ENCODE measurements around the gene TGM4.

TGM4 gene

DNA sequence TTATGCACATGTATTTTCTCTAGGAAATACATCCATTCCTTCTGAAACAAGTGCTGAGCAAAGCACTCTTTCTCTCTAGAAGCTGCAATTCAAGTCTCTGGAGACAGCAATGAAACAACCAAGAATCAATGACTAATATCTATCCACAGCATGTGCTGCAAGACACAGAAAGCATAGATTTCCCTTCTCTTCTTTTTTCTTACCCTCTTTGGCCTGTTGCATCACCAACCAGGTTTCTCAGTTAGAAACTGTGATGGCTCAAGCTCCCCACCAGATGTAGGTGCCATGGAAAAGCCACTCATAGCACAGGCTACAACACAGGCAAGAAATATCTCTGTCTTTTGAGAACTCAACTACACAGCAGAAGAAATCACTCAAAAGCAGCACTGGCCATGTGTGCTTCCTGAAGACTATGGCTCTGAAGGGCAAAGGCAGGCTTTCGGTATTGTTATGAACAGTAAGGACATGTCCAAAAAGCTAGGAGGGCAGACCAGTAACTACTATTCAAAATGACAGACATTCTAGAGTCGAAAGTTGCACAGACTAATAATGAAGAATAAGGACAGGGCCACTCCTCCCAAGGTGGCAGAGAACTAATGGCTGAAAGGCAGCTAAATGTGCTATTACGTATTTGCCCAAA, 86.1 kb downstream of the TGM4 start:
- H3K4me3 ChIP-seq (ENCODE audit: low read depth in 1 of 2, low read length in 1 of 2), result no peak overlapping the region
- no peak for TF ChIP-seq CTCF (IDR thresholded peaks at IDR 0.05)
- no peaks in the 10 kb centered on the region for H3K27me3 ChIP-seq

GRCh38 chr3:44961888-44962287, 87.5 kb downstream of the TGM4 start:
- H3K4me1 ChIP-seq (ENCODE audit: control insufficient read depth in 1 of 2, insufficient read depth in 1 of 2, low read depth in 1 of 2, low read length in 1 of 2), result peaks cover 77% of the 10 kb centered on the region in 2 experiments

More for the DNA sequence above, 86.1 kb downstream of the TGM4 start:
- peak overlapping the region; percentile 68 for H3K27ac ChIP-seq
- peaks cover 76 to 77% of the 10 kb centered on the region in 2 experiments for H3K4me1 ChIP-seq (ENCODE audit: control insufficient read depth in 1 of 2, insufficient read depth in 1 of 2, low read depth in 1 of 2, low read length in 1 of 2)
- no peaks in the 10 kb centered on the region for H3K9me3 ChIP-seq
- peaks cover 25% of the 10 kb centered on the region for H3K36me3 ChIP-seq

GRCh38 chr3:44962621-44963393, 88.4 kb downstream of the TGM4 start:
- H3K36me3 ChIP-seq, result peaks cover 17% of the 10 kb centered on the region
- no peaks in the 10 kb centered on the region for H3K27me3 ChIP-seq
- H3K4me3 ChIP-seq (ENCODE audit: low read depth in 1 of 2, low read length in 1 of 2), result no peak overlapping the region
- TF ChIP-seq CTCF (IDR thresholded peaks at IDR 0.05), result no peak
- no peaks in the 10 kb centered on the region for H3K9me3 ChIP-seq
- peaks cover 84 to 85% of the 10 kb centered on the region in 2 experiments for H3K4me1 ChIP-seq (ENCODE audit: control insufficient read depth in 1 of 2, insufficient read depth in 1 of 2, low read depth in 1 of 2, low read length in 1 of 2)
- peak overlapping the region; percentile 60 for H3K27ac ChIP-seq

More at GRCh38 chr3:44961888-44962287, 87.5 kb downstream of the TGM4 start:
- Histone ChIP-seq H3K27ac (peak overlapping the region; percentile 60), H3K27me3 (no peaks in the 10 kb centered on the region), H3K36me3 (peaks cover 25% of the 10 kb centered on the region), H3K9me3 (no peaks in the 10 kb centered on the region), H3K4me3 (ENCODE audit: low read depth in 1 of 2, low read length in 1 of 2) (no peak overlapping the region)
- no peak for TF ChIP-seq CTCF (IDR thresholded peaks at IDR 0.05)

- Histone ChIP-seq H3K9me3 (no peaks in the 10 kb centered on the region), H3K36me3 (peaks cover 7% of the 10 kb centered on the region), H3K4me3 (ENCODE audit: low read depth in 1 of 2, low read length in 1 of 2) (no peak overlapping the region), H3K27ac (peak overlapping the region; percentile 85), H3K4me1 (ENCODE audit: control insufficient read depth in 1 of 2, insufficient read depth in 1 of 2, low read depth in 1 of 2, low read length in 1 of 2) (peaks cover 93 to 94% of the 10 kb centered on the region in 2 experiments), H3K27me3 (no peaks in the 10 kb centered on the region)
- TF ChIP-seq CTCF (IDR thresholded peaks at IDR 0.05), result no peak
Measured at GRCh38 chr3:44963571-44964325, 89.3 kb downstream of the TGM4 start.
